Spleen (tissue), 11 donors: Measurements from ENCODE around the gene NPIPB4. TPM values are rescaled to one million over a fixed set of nuclear protein-coding genes. Genes with fewer than 3 reads are reported as not detected.
"Not testable (repeated sequence)": the region's sequence is repeated elsewhere in the genome, so short reads cannot be mapped to it uniquely, and the experiment has no call there.

Experiments used
- DNase-seq: peaks from one replicate; pipeline ENCODE4 v3.0.0-alpha.2; 2020
- H3K27ac ChIP-seq, 8 donors: fragments of 200-600 bp; sonication (generic) in 7 of 8; 1 replicate in 4 of 8; 2 replicates in 4 of 8; pipeline versions ENCODE4 v1.5.0 to v1.8.0; 2016 to 2021; ENCODE audit warnings: inconsistent platforms in 4 of 8, mild to moderate bottlenecking in 4 of 8, moderate library complexity in 1 of 8
- H3K27me3 ChIP-seq, 7 donors: fragments of 200-600 bp; sonication (generic) in 6 of 7; replicated peaks in 1 of 7; 1 replicate in 4 of 7; 2 replicates in 3 of 7; pipeline versions ENCODE4 v1.5.0 to v1.8.0; 2016 to 2021; ENCODE audit warnings: inconsistent platforms in 3 of 7, mild to moderate bottlenecking in 1 of 7
- H3K36me3 ChIP-seq, 6 donors: fragments of 200-600 bp; sonication (generic) in 5 of 6; 1 replicate in 4 of 6; 2 replicates in 2 of 6; pipeline versions ENCODE4 v1.5.0 to v1.8.0; 2016 to 2021; ENCODE audit warnings: inconsistent platforms in 2 of 6
- H3K4me1 ChIP-seq, 6 donors: fragments of 200-600 bp; sonication (generic) in 5 of 6; 1 replicate in 3 of 6; 2 replicates in 3 of 6; pipeline versions ENCODE4 v1.5.0 to v1.8.0; 2016 to 2021; ENCODE audit warnings: inconsistent platforms in 3 of 6
- H3K4me3 ChIP-seq, 8 donors: fragments of 200-600 bp; sonication (generic) in 7 of 8; 1 replicate in 4 of 8; 2 replicates in 4 of 8; pipeline versions ENCODE4 v1.5.0 to v1.8.0; 2016 to 2021; ENCODE audit warnings: inconsistent platforms in 4 of 8, mild to moderate bottlenecking in 4 of 8, moderate library complexity in 2 of 8
- H3K9me3 ChIP-seq, 8 donors: fragments of 200-600 bp; sonication (generic) in 7 of 8; 1 replicate in 4 of 8; 2 replicates in 4 of 8; pipeline versions ENCODE4 v1.5.0 to v1.8.0; 2016 to 2021; ENCODE audit warnings: inconsistent platforms in 4 of 8
- WGBS, 5 donors: extraction: QIAGEN DNeasy Blood & Tissue Kit in 3 of 5; methylation state at CpG; one replicate each; pipeline versions ENCODE4 v1.1.5 to v1.1.7; 2013 to 2018; 5-methylcytosine and 5-hydroxymethylcytosine counted together
- intact Hi-C: fragments of 100-400 bp; cut with DNase I; formaldehyde crosslinking; loops from one replicate; pipeline ENCODE4 v1.15.0; 2023; ENCODE audit warnings: low total_unique reads
- polyA plus RNA-seq, 3 donors: library from polyadenylated mRNA; stranded (reverse); fragments of 200-250 nt; gene quantifications; one replicate each; pipeline ENCODE4 v1.2.1, GENCODE V29; 2013
- small RNA-seq, 4 donors: library from RNA; depleted of rRNA; stranded (forward); fragments of <200 nt; gene quantifications; one replicate each; pipeline ENCODE3, GENCODE V24; 2016
- total RNA-seq, 7 donors: library from RNA; depleted of rRNA in 3 of 7; stranded (reverse); fragments of >200 nt in 3 of 7; fragmentation: NEBNext Ultra II Directional in 4 of 7; extraction: Animal tissue kit (Norgen Biotek cat#: 25700) in 4 of 7; gene quantifications; one replicate each; pipeline versions ENCODE4 v1.1.0 to v1.2.1, GENCODE V29; 2016 to 2021
- TF ChIP-seq, protein P1 (sequence below), 11 experiments: fragments of 200-600 bp in 7 of 11; fragments of 450-650 bp in 4 of 11; sonication (generic) in 4 of 11; IDR thresholded peaks in 8 of 11; conservative IDR thresholded peaks in 3 of 11; 1 replicate in 7 of 11; 2 replicates in 4 of 11; pipeline versions ENCODE4 v1.4.0 to v1.8.0; 2016 to 2021; ENCODE audit warnings: antibody characterized with exemption in 11 of 11, inconsistent platforms in 4 of 11, mild to moderate bottlenecking in 1 of 11
- donor health status: healthy with polysubstance abuse.
- donor health status: DM: no; HTN: no; CAD: no; lungs with moderate emphysema.
- donor health status: DM: no; HTN: no; CAD: no.
- donor health status: Bipolar disorder and iron deficiency.
- donor health status: healthy.
- donor health status: DM: no; HTN: no; CAD: no.
- donor health status: DM: yes; HTN: yes; CAD: no.

NPIPB4 gene
- total and polyA plus RNA-seq, 10 donors: 16.5 to 470 (median 112) TPM

DNA sequence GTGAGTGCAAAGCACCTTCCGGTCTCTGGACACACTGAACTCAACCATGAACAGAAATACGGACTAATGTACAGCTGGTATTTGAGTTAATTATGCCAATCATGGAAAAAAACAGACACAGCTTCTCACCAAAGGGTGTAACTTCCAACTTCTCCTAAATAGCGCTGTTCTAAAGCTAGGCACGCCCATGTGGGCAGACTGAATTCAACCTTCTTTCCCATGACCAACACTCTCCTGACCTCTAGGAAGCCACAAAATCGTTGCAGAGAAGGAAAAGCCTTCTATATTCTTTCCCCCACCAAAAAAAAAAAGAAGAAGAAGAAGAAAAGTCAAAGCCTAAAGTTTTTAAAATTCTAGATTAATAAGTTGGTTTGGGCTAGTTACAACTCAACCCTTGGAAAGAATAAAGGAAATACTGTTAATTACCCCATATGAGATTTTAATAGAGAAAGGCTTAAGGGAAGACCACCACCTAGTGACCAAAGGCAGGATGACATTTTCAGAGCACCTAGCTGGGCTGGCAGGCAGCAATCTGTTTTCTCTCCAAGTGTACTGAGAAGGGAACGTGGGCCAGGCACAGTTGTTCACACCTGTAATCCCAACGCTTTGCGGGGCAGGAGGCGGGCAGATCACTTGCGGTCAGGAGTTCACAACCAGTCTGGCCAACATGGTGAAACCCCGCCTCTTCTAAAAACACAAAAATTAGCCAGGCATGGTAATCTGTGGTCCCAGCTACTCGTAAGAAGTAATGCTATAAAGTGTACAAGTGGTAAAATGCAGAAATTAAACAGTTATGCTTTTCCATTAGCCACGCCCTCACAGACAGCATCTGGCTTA lies 55.8 kb downstream of the NPIPB4 start:
- intact Hi-C loops, H3K4me1 ChIP-seq, H3K4me3 ChIP-seq, H3K9me3 ChIP-seq, DNase-seq, H3K27me3 ChIP-seq: not testable (repeated sequence)
- TF ChIP-seq, protein P1, sequence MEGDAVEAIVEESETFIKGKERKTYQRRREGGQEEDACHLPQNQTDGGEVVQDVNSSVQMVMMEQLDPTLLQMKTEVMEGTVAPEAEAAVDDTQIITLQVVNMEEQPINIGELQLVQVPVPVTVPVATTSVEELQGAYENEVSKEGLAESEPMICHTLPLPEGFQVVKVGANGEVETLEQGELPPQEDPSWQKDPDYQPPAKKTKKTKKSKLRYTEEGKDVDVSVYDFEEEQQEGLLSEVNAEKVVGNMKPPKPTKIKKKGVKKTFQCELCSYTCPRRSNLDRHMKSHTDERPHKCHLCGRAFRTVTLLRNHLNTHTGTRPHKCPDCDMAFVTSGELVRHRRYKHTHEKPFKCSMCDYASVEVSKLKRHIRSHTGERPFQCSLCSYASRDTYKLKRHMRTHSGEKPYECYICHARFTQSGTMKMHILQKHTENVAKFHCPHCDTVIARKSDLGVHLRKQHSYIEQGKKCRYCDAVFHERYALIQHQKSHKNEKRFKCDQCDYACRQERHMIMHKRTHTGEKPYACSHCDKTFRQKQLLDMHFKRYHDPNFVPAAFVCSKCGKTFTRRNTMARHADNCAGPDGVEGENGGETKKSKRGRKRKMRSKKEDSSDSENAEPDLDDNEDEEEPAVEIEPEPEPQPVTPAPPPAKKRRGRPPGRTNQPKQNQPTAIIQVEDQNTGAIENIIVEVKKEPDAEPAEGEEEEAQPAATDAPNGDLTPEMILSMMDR (IDR thresholded peaks at IDR 0.05 in 8 of 11, conservative IDR thresholded peaks at IDR 0.05 in 3 of 11): peak in 10 of 11 experiments; percentile 12 to 59 (median 41)
- Histone ChIP-seq H3K36me3 (peaks cover 0 to 32% (median 2%) of the 10 kb centered on the region in 6 donors), H3K27ac (peak overlapping the region in 3 of 8 donors; percentile 23 to 61 (median 33))
- 64 to 85% (median 75%) methylated on average over 11 to 12 of the region's 13 CpGs for WGBS, 5 donors

DNA sequence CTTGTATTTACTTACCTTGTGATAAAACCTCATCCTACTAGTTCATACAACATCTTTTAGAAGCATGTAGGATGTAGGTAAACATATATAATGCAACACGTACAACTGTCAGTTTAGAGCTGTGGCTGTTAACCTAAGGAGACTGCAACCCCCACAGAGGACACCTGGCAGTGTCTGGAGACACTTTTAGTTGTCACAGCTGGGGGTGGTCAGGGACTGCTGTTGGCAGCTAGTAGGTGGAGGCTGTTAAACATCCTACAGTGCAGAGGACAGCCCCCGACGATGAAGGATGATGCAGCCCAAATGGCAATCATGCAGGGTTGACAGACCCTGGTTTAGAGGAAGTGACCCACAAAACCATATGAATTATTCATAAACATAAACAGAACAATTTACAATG lies 59.0 kb downstream of the NPIPB4 start:
- DNase-seq, H3K27ac ChIP-seq, H3K4me3 ChIP-seq, H3K27me3 ChIP-seq, H3K4me1 ChIP-seq, intact Hi-C loops, H3K9me3 ChIP-seq: not testable (repeated sequence)
- no CpG with 5 or more reads among the region's 3 CpGs for WGBS, 5 donors
- peaks cover 0 to 34% (median 4%) of the 10 kb centered on the region in 6 donors for H3K36me3 ChIP-seq

DNA sequence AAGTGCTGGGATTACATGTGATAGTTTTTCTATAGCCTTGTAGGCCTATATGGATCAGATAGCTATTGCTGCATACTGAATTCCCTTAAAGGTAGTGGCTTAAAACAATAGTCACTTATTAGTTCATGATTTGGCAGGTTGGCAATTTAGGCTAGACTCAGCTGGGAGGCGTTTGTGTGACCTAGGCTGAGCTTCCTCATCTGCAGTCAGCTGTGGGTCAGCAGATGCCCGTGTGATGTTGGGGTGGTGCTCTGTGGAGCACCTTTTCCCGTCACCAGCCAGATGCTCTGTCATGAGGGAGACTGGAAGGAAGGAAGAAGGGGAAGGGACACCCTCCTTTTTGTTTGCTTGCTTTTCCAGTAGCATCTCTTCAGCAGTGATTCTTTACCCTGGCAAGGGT lies 64.2 kb downstream of the NPIPB4 start:
- H3K27ac ChIP-seq, H3K4me3 ChIP-seq, H3K4me1 ChIP-seq, H3K9me3 ChIP-seq, DNase-seq, H3K27me3 ChIP-seq, intact Hi-C loops: not testable (repeated sequence)
- 48 to 79% (median 51%) methylated on average over 2 of the region's 3 CpGs; no CpG with 5 or more reads in 2 of the 5 donors for WGBS, 5 donors
- H3K36me3 ChIP-seq: peaks cover 0 to 17% (median 2%) of the 10 kb centered on the region in 6 donors

DNA sequence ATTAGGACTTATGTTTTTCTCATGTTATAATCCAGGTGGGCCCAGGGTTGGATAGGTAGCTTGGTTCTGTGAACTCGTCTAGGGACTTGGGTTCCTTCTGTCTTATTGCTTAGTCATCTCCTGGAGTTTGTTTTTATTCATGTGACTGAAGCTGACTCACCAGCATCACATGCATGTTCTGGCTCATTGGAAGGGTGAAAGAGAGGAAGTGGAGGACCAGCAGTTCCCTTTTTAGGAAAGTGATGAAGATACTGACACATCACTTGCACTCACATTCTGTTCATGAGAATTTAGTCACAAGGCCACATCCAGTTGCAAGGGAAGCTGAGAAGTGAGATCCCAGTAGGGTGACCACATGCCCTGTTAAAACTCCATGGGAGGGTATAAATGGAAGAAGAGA lies 67.0 kb downstream of the NPIPB4 start:
- intact Hi-C loops: not testable (repeated sequence)

More for the DNA sequence above, 67.0 kb downstream of the NPIPB4 start:
- not testable (repeated sequence) for H3K36me3 ChIP-seq, H3K27me3 ChIP-seq, H3K9me3 ChIP-seq, H3K4me3 ChIP-seq, DNase-seq, H3K4me1 ChIP-seq
- H3K27ac ChIP-seq: peak overlapping the region in 1 of 8 donors; percentile 43
- WGBS, 5 donors: 6 to 26% (median 20%) methylated on average over 1 of the region's 1 CpG; no CpG with 5 or more reads in 2 of the 5 donors

Small RNA genes within 50 kb of the gene (small RNA-seq; reads per million reads assigned to genes)
- gene AC092375.3: 0 reads per million in 4 donors

Other genes with a start within 250 kb of the NPIPB4 start
- 100 to 1,000 TPM in 2 of 7 donors, 10 to 100 TPM in 5; 39.6 to 134 (median 87.7) TPM for gene IGSF6, start 205.1 kb downstream of the NPIPB4 start, total RNA-seq
- 10 to 100 TPM; 15.5 to 53.2 (median 18.1) TPM for gene IGSF6, start 205.1 kb downstream of the NPIPB4 start, polyA plus RNA-seq
- 1 to 10 TPM; 1.1 to 3.1 (median 2.4) TPM for gene OTOA, start 193.8 kb downstream of the NPIPB4 start, total RNA-seq
- 1 to 10 TPM in 2 of 3 donors, under 1 TPM in 1; 0.86 to 2.0 (median 1.2) TPM for gene OTOA, start 193.8 kb downstream of the NPIPB4 start, polyA plus RNA-seq
- gene UQCRC2, start 95.6 kb upstream of the NPIPB4 start, total RNA-seq: 100 to 1,000 TPM; 113 to 172 (median 164) TPM
- 100 to 1,000 TPM in 1 of 3 donors, 10 to 100 TPM in 2; 75.1 to 107 (median 79.8) TPM for gene UQCRC2, start 95.6 kb upstream of the NPIPB4 start, polyA plus RNA-seq
- gene PDZD9, start 143.4 kb upstream of the NPIPB4 start, total RNA-seq: not detected
- not detected for gene PDZD9, start 143.4 kb upstream of the NPIPB4 start, polyA plus RNA-seq
- gene MOSMO, start 150.4 kb upstream of the NPIPB4 start, total RNA-seq: 10 to 100 TPM; 12.3 to 35.7 (median 19.4) TPM
- gene MOSMO, start 150.4 kb upstream of the NPIPB4 start, polyA plus RNA-seq: 10 to 100 TPM in 1 of 3 donors, 1 to 10 TPM in 2; 9.5 to 10.7 (median 9.8) TPM
- 1 to 10 TPM in 1 of 7 donors, under 1 TPM in 4, not detected in 2; 0.23 to 2.1 (median 0.52) TPM for gene VWA3A, start 234.8 kb upstream of the NPIPB4 start, total RNA-seq
- gene VWA3A, start 234.8 kb upstream of the NPIPB4 start, polyA plus RNA-seq: under 1 TPM; 0.08 to 0.35 (median 0.20) TPM